Measurements from ENCODE around the gene CSPG4. TPM values are rescaled to one million over a fixed set of nuclear protein-coding genes. Genes with fewer than 3 reads are reported as not detected.
"Not testable (repeated sequence)": the region's sequence is repeated elsewhere in the genome, so short reads cannot be mapped to it uniquely, and the experiment has no call there.

CSPG4 gene
- total RNA-seq, 2 experiments from 2014 or later, result not detected

GRCh38 chr15:75682181-75683135 lies 30.2 kb downstream of the CSPG4 start:
- no peak for DNase-seq
- H3K27me3 Mint-ChIP-seq, result no peaks in the 10 kb centered on the region
- H3K4me1 Mint-ChIP-seq, result no peaks in the 10 kb centered on the region
- H3K9me3 Mint-ChIP-seq, result no peaks in the 10 kb centered on the region
- H3K4me3 Mint-ChIP-seq, result no peak overlapping the region
- no peaks in the 10 kb centered on the region for H3K36me3 Mint-ChIP-seq
- H3K27ac Mint-ChIP-seq, result no peak overlapping the region

- Mint-ChIP-seq H3K4me1 (no peaks in the 10 kb centered on the region), H3K36me3 (no peaks in the 10 kb centered on the region), H3K27ac (no peak overlapping the region), H3K27me3 (no peaks in the 10 kb centered on the region), H3K4me3 (no peak overlapping the region), H3K9me3 (no peaks in the 10 kb centered on the region)
- DNase-seq, result no peak
Observed at GRCh38 chr15:75680007-75680789, 32.5 kb downstream of the CSPG4 start.

- not testable (repeated sequence) for H3K4me3 Mint-ChIP-seq, H3K9me3 Mint-ChIP-seq, DNase-seq, H3K27me3 Mint-ChIP-seq, H3K4me1 Mint-ChIP-seq, H3K36me3 Mint-ChIP-seq, H3K27ac Mint-ChIP-seq
Observed at GRCh38 chr15:75678324-75678690, 34.3 kb downstream of the CSPG4 start.

GRCh38 chr15:75677465-75678323 lies 35.0 kb downstream of the CSPG4 start:
- H3K4me3 Mint-ChIP-seq, result no peak overlapping the region
- no peak overlapping the region for H3K27ac Mint-ChIP-seq
- no peaks in the 10 kb centered on the region for H3K36me3 Mint-ChIP-seq
- DNase-seq, result no peak
- H3K27me3 Mint-ChIP-seq, result no peaks in the 10 kb centered on the region
- H3K4me1 Mint-ChIP-seq, result no peaks in the 10 kb centered on the region
- no peaks in the 10 kb centered on the region for H3K9me3 Mint-ChIP-seq

- Mint-ChIP-seq H3K4me1 (no peaks in the 10 kb centered on the region), H3K4me3 (no peak overlapping the region), H3K27ac (no peak overlapping the region), H3K27me3 (no peaks in the 10 kb centered on the region), H3K36me3 (no peaks in the 10 kb centered on the region), H3K9me3 (no peaks in the 10 kb centered on the region)
- no peak for DNase-seq
Observed at GRCh38 chr15:75676688-75677464, 35.8 kb downstream of the CSPG4 start.

GRCh38 chr15:75675579-75676404 lies 36.9 kb downstream of the CSPG4 start:
- no peak overlapping the region for H3K4me3 Mint-ChIP-seq
- no peaks in the 10 kb centered on the region for H3K9me3 Mint-ChIP-seq
- DNase-seq, result no peak
- H3K36me3 Mint-ChIP-seq, result no peaks in the 10 kb centered on the region
- no peaks in the 10 kb centered on the region for H3K4me1 Mint-ChIP-seq
- H3K27ac Mint-ChIP-seq, result no peak overlapping the region
- H3K27me3 Mint-ChIP-seq, result no peaks in the 10 kb centered on the region

- Mint-ChIP-seq H3K4me3 (no peak overlapping the region), H3K27ac (no peak overlapping the region), H3K36me3 (no peaks in the 10 kb centered on the region), H3K9me3 (no peaks in the 10 kb centered on the region), H3K27me3 (no peaks in the 10 kb centered on the region), H3K4me1 (no peaks in the 10 kb centered on the region)
- DNase-seq, result no peak
Observed at GRCh38 chr15:75674366-75674765, 38.3 kb downstream of the CSPG4 start.

GRCh38 chr15:75673426-75674235 lies 39.0 kb downstream of the CSPG4 start:
- Mint-ChIP-seq H3K4me1 (no peaks in the 10 kb centered on the region), H3K9me3 (no peaks in the 10 kb centered on the region), H3K4me3 (no peak overlapping the region), H3K27me3 (no peaks in the 10 kb centered on the region), H3K27ac (no peak overlapping the region), H3K36me3 (no peaks in the 10 kb centered on the region)
- no peak for DNase-seq

GRCh38 chr15:75672646-75673425 lies 39.8 kb downstream of the CSPG4 start:
- Mint-ChIP-seq H3K36me3 (no peaks in the 10 kb centered on the region), H3K27me3 (no peaks in the 10 kb centered on the region), H3K9me3 (no peaks in the 10 kb centered on the region), H3K27ac (no peak overlapping the region), H3K4me1 (no peaks in the 10 kb centered on the region), H3K4me3 (no peak overlapping the region)
- DNase-seq, result no peak

- no peaks in the 10 kb centered on the region for H3K27me3 Mint-ChIP-seq
- DNase-seq, result no peak
- H3K9me3 Mint-ChIP-seq, result no peaks in the 10 kb centered on the region
- H3K27ac Mint-ChIP-seq, result no peak overlapping the region
- no peak overlapping the region for H3K4me3 Mint-ChIP-seq
- H3K4me1 Mint-ChIP-seq, result no peaks in the 10 kb centered on the region
- no peaks in the 10 kb centered on the region for H3K36me3 Mint-ChIP-seq
Observed at GRCh38 chr15:75671730-75672602, 40.7 kb downstream of the CSPG4 start.

- Mint-ChIP-seq H3K4me3 (no peak overlapping the region), H3K4me1 (no peaks in the 10 kb centered on the region), H3K27me3 (no peaks in the 10 kb centered on the region), H3K27ac (no peak overlapping the region), H3K36me3 (no peaks in the 10 kb centered on the region), H3K9me3 (no peaks in the 10 kb centered on the region)
- DNase-seq, result no peak
Observed at GRCh38 chr15:75669879-75670212, 42.8 kb downstream of the CSPG4 start.
